ENCODE measurements around the gene PBXIP1. TPM values are rescaled to one million over a fixed set of nuclear protein-coding genes. Genes with fewer than 3 reads are reported as not detected.

The PBXIP1 gene
- total RNA-seq, 4 donors from 2014 or later, result 66.6 to 117 (median 109) TPM

DNA sequence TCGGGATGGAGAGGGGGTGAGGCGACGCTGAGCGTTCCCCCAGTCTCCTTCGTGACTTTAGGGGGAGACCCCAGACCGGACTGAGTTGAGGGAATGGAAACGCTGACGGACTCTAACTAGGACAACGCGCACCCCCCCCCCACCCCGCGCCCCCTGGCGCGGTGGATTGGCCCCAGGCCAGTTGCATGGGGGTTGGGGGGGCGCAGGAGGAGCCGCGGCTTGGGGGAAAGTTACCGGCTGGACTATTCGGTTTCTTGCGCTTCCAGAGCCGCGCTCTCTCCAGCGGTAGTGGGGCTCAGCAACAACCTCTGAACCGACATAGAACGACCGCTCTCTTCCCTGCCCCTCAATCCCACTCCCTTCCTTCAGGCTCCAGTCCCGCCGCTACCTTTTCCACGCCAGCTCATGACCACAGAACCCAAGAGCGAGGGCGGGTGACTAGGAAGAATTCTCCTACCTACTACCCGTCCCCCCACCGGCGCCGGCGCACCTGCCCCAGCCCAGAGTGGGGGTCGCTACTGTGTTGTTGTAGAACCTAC, 47.4 kb upstream of the PBXIP1 start:
- H3K27me3 ChIP-seq, result no peaks in the 10 kb centered on the region
- peak in 1 of 2 donors; percentile 22 for TF ChIP-seq POLR2A (IDR thresholded peaks at IDR 0.05)
- TF ChIP-seq, protein P1, sequence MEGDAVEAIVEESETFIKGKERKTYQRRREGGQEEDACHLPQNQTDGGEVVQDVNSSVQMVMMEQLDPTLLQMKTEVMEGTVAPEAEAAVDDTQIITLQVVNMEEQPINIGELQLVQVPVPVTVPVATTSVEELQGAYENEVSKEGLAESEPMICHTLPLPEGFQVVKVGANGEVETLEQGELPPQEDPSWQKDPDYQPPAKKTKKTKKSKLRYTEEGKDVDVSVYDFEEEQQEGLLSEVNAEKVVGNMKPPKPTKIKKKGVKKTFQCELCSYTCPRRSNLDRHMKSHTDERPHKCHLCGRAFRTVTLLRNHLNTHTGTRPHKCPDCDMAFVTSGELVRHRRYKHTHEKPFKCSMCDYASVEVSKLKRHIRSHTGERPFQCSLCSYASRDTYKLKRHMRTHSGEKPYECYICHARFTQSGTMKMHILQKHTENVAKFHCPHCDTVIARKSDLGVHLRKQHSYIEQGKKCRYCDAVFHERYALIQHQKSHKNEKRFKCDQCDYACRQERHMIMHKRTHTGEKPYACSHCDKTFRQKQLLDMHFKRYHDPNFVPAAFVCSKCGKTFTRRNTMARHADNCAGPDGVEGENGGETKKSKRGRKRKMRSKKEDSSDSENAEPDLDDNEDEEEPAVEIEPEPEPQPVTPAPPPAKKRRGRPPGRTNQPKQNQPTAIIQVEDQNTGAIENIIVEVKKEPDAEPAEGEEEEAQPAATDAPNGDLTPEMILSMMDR (IDR thresholded peaks at IDR 0.05), result no peak
- no peaks in the 10 kb centered on the region for H3K9me3 ChIP-seq
- DNase-seq, result peak in 2 of 3 donors; percentile 67 to 71
- no peaks in the 10 kb centered on the region for H3K36me3 ChIP-seq
- peak overlapping the region; percentile 94 to 99 (median 96) for H3K27ac ChIP-seq
- H3K4me3 ChIP-seq, result peak overlapping the region; percentile 70 to 91 (median 83)
- peaks cover 3 to 57% (median 35%) of the 10 kb centered on the region in 4 donors for H3K4me1 ChIP-seq

- H3K9me3 ChIP-seq, result no peaks in the 10 kb centered on the region
- H3K27ac ChIP-seq, result peak within 1 kb of the TSS; percentile 94 to 99 (median 96)
- no peaks in the 10 kb centered on the region for H3K36me3 ChIP-seq
- DNase-seq, result peak in 2 of 3 donors; percentile 71 to 86
- H3K4me1 ChIP-seq, result peaks cover 3 to 53% (median 34%) of the 10 kb centered on the region in 4 donors
- TF ChIP-seq, protein P1 (IDR thresholded peaks at IDR 0.05), result no peak
- peak; percentile 36 to 37 for TF ChIP-seq POLR2A (IDR thresholded peaks at IDR 0.05)
- H3K4me3 ChIP-seq, result peak within 1 kb of the TSS; percentile 70 to 91 (median 83)
- H3K27me3 ChIP-seq, result no peaks in the 10 kb centered on the region
Measured at GRCh38 chr1:155002464-155003226, 46.7 kb upstream of the PBXIP1 start, which contains the start of gene ZBTB7B. Gene ZBTB7B, plus strand, starts transcription at chr1:155002802. Its CDS starts 11,859 bp downstream, at chr1:155014661.

DNA sequence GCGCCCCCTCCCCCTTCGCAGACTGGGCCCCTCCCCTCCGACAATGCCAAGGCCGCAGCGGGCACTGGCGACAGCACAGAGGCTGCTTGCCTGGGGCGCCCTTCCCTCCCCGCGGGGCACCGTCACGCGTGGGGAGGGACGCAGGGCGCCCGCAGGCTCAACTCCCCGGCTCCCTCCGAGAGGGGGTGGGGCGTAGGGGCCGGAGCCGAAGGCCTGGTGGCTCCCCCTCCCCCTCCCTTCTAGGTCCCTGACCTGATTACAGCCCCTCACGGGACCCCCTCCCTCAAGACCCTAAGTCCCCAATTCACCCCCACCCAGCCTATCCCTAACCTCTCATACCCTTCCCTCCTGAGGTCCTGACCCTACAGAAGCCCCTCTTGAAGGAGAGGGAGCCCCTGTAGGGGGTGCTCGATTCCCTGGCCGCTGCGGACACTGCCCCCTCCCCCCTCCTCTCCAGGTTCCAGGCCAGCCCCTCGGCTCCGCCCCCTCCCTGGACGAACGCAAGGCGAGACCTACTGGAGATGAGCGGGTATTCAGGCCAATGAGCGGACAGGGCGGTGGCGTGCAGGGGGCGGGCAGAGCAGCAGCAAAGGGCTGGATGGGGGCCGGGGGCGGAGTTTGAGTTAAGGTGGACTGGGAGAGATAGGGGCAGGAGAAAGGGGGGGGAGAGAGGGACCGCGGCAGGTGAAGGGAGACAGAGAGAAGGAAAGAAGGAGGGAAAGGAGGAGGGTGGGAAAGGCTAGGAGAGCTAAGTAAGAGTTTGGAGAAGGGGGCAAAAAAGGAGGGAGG, 46.0 kb upstream of the PBXIP1 start:
- Histone ChIP-seq H3K4me1 (peaks cover 3 to 45% (median 30%) of the 10 kb centered on the region in 4 donors), H3K27me3 (no peaks in the 10 kb centered on the region), H3K27ac (peak overlapping the region; percentile 94 to 99 (median 96)), H3K4me3 (peak overlapping the region; percentile 70 to 91 (median 83)), H3K36me3 (no peaks in the 10 kb centered on the region), H3K9me3 (no peaks in the 10 kb centered on the region)
- DNase-seq, result peak; percentile 100
- peak; percentile 52 to 88 for TF ChIP-seq POLR2A (IDR thresholded peaks at IDR 0.05)
- TF ChIP-seq, protein P1 (IDR thresholded peaks at IDR 0.05), result peak in 5 of 6 experiments; percentile 5 to 27 (median 24)

- Histone ChIP-seq H3K27ac (peak overlapping the region; percentile 94 to 99 (median 96)), H3K36me3 (no peaks in the 10 kb centered on the region), H3K9me3 (no peaks in the 10 kb centered on the region), H3K4me3 (peak overlapping the region; percentile 70 to 91 (median 83)), H3K4me1 (peaks cover 0 to 40% (median 27%) of the 10 kb centered on the region in 4 donors), H3K27me3 (no peaks in the 10 kb centered on the region)
- TF ChIP-seq POLR2A (IDR thresholded peaks at IDR 0.05), result no peak
- TF ChIP-seq, protein P1 (IDR thresholded peaks at IDR 0.05), result no peak
- DNase-seq, result no peak
Measured at GRCh38 chr1:155001425-155001674, 45.5 kb upstream of the PBXIP1 start.

GRCh38 chr1:155000726-155001424, 45.0 kb upstream of the PBXIP1 start:
- TF ChIP-seq POLR2A (IDR thresholded peaks at IDR 0.05), result peak; percentile 95 to 98
- TF ChIP-seq, protein P1 (IDR thresholded peaks at IDR 0.05), result peak in 3 of 6 experiments; percentile 25 to 38 (median 34)
- H3K27ac ChIP-seq, result peak overlapping the region; percentile 94 to 99 (median 96)
- no peaks in the 10 kb centered on the region for H3K27me3 ChIP-seq
- H3K4me3 ChIP-seq, result peak overlapping the region; percentile 70 to 91 (median 83)
- peak; percentile 84 to 99 (median 96) for DNase-seq
- H3K36me3 ChIP-seq, result no peaks in the 10 kb centered on the region
- H3K9me3 ChIP-seq, result no peaks in the 10 kb centered on the region
- H3K4me1 ChIP-seq, result peaks cover 0 to 35% (median 23%) of the 10 kb centered on the region in 4 donors
